Type B pancreatic cell (in vitro differentiated cells): Measurements from ENCODE around the gene KCNC1. TPM values are rescaled to one million over a fixed set of nuclear protein-coding genes. Genes with fewer than 3 reads are reported as not detected.

Source experiments
- DNase-seq: peaks from one replicate; pipeline ENCODE4 v3.0.0; 2021; ENCODE audit warnings: mixed read lengths; ENCODE audit not compliant: unreplicated experiment; ENCODE audit errors: extremely low spot score
- H3K27ac Mint-ChIP-seq: 2 replicates; pipeline ENCODE4 v1.8.0; 2021; ENCODE audit warnings: mild to moderate bottlenecking, mixed read lengths
- H3K27me3 Mint-ChIP-seq: 2 replicates; pipeline ENCODE4 v1.8.0; 2021; ENCODE audit warnings: mixed read lengths
- H3K36me3 Mint-ChIP-seq: 2 replicates; pipeline ENCODE4 v1.8.0; 2021; ENCODE audit warnings: mixed read lengths
- H3K4me1 Mint-ChIP-seq: one replicate; pipeline ENCODE4 v1.8.0; 2021; ENCODE audit warnings: mixed read lengths; ENCODE audit not compliant: unreplicated experiment
- H3K4me3 Mint-ChIP-seq: 2 replicates; pipeline ENCODE4 v1.8.0; 2021; ENCODE audit warnings: mild to moderate bottlenecking, mixed read lengths
- H3K9me3 Mint-ChIP-seq: 2 replicates; pipeline ENCODE4 v1.8.0; 2021; ENCODE audit warnings: mixed read lengths
- CTCF ChIP-seq: fragments of 200-600 bp; sonication (generic); conservative IDR thresholded peaks from 2 replicates; pipeline ENCODE4 v1.5.0; 2021; ENCODE audit warnings: antibody characterized with exemption, mild to moderate bottlenecking
- total RNA-seq: library from RNA; stranded (reverse); gene quantifications from 2 replicates; pipeline ENCODE4 v1.2.1, GENCODE V29; 2021; ENCODE audit warnings: low replicate concordance

The KCNC1 gene
- total RNA-seq, 1 donor from 2014 or later: 2.8 TPM

- H3K27me3 Mint-ChIP-seq: no peaks in the 10 kb centered on the region
- no peak for TF ChIP-seq CTCF
- H3K4me3 Mint-ChIP-seq: no peak overlapping the region
- H3K4me1 Mint-ChIP-seq: no peaks in the 10 kb centered on the region
- no peak for DNase-seq
- no peaks in the 10 kb centered on the region for H3K36me3 Mint-ChIP-seq
- no peaks in the 10 kb centered on the region for H3K9me3 Mint-ChIP-seq
- H3K27ac Mint-ChIP-seq: no peak overlapping the region
Observed at GRCh38 chr11:17798253-17798652, 63.7 kb downstream of the KCNC1 start.

- peaks cover 3% of the 10 kb centered on the region for H3K4me1 Mint-ChIP-seq
- no peak overlapping the region for H3K4me3 Mint-ChIP-seq
- H3K9me3 Mint-ChIP-seq: no peaks in the 10 kb centered on the region
- H3K27ac Mint-ChIP-seq: no peak overlapping the region
- no peak for TF ChIP-seq CTCF
- H3K36me3 Mint-ChIP-seq: no peaks in the 10 kb centered on the region
- no peaks in the 10 kb centered on the region for H3K27me3 Mint-ChIP-seq
- DNase-seq: no peak
Observed at GRCh38 chr11:17798716-17799115, 64.1 kb downstream of the KCNC1 start.

GRCh38 chr11:17799147-17799546 is 64.6 kb downstream of the KCNC1 start:
- Mint-ChIP-seq H3K9me3 (no peaks in the 10 kb centered on the region), H3K4me3 (no peak overlapping the region), H3K4me1 (peaks cover 4% of the 10 kb centered on the region), H3K36me3 (no peaks in the 10 kb centered on the region), H3K27ac (no peak overlapping the region), H3K27me3 (no peaks in the 10 kb centered on the region)
- DNase-seq: no peak
- TF ChIP-seq CTCF: no peak

- H3K4me3 Mint-ChIP-seq: no peak overlapping the region
- H3K4me1 Mint-ChIP-seq: peaks cover 4% of the 10 kb centered on the region
- no peaks in the 10 kb centered on the region for H3K9me3 Mint-ChIP-seq
- H3K27me3 Mint-ChIP-seq: no peaks in the 10 kb centered on the region
- no peak for TF ChIP-seq CTCF
- no peak overlapping the region for H3K27ac Mint-ChIP-seq
- no peaks in the 10 kb centered on the region for H3K36me3 Mint-ChIP-seq
- no peak for DNase-seq
Observed at GRCh38 chr11:17801166-17801565, 66.6 kb downstream of the KCNC1 start.

GRCh38 chr11:17802491-17802890 is 67.9 kb downstream of the KCNC1 start:
- Mint-ChIP-seq H3K4me1 (peaks cover 4% of the 10 kb centered on the region), H3K36me3 (no peaks in the 10 kb centered on the region), H3K27me3 (no peaks in the 10 kb centered on the region), H3K27ac (no peak overlapping the region), H3K4me3 (no peak overlapping the region), H3K9me3 (no peaks in the 10 kb centered on the region)
- no peak for DNase-seq
- TF ChIP-seq CTCF: no peak

- H3K27ac Mint-ChIP-seq: no peak overlapping the region
- H3K9me3 Mint-ChIP-seq: peaks cover 4% of the 10 kb centered on the region
- H3K36me3 Mint-ChIP-seq: no peaks in the 10 kb centered on the region
- H3K4me1 Mint-ChIP-seq: peaks cover 4% of the 10 kb centered on the region
- no peak for TF ChIP-seq CTCF
- H3K4me3 Mint-ChIP-seq: no peak overlapping the region
- no peaks in the 10 kb centered on the region for H3K27me3 Mint-ChIP-seq
- no peak for DNase-seq
Observed at GRCh38 chr11:17803754-17804334, 69.3 kb downstream of the KCNC1 start.
